H9 (cell line): ENCODE data around the gene DACH1. TPM values are rescaled to one million over a fixed set of nuclear protein-coding genes. Genes with fewer than 3 reads are reported as not detected.

ENCODE experiments used
- DNase-seq: peaks from one replicate; pipeline ENCODE4 v3.0.0-alpha.2; 2017
- H2AFZ ChIP-seq: one replicate; pipeline ENCODE4 v1.6.1; 2013; ENCODE audit warnings: mild to moderate bottlenecking, low read length, control low read depth, moderate library complexity
- H2AK5ac ChIP-seq: 2 replicates; pipeline ENCODE4 v1.6.1; 2013; ENCODE audit warnings: low read length, control low read depth, mixed read lengths; ENCODE audit not compliant: insufficient read length
- H2BK120ac ChIP-seq: one replicate; pipeline ENCODE4 v1.6.1; 2013; ENCODE audit warnings: low read depth, mild to moderate bottlenecking, low read length, control low read depth, inconsistent platforms; ENCODE audit not compliant: poor library complexity, severe bottlenecking
- H2BK12ac ChIP-seq: 2 replicates; pipeline ENCODE4 v1.6.1; 2013; ENCODE audit warnings: low read length, control low read depth, mixed read lengths, low read depth; ENCODE audit not compliant: insufficient read length
- H2BK15ac ChIP-seq: 2 replicates; pipeline ENCODE4 v1.6.1; 2013; ENCODE audit warnings: low read depth, low read length, control low read depth
- H2BK20ac ChIP-seq: one replicate; pipeline ENCODE4 v1.6.1; 2013; ENCODE audit warnings: low read depth, mild to moderate bottlenecking, low read length, control low read depth, inconsistent platforms; ENCODE audit not compliant: poor library complexity, severe bottlenecking
- H2BK5ac ChIP-seq: 2 replicates; pipeline ENCODE4 v1.6.1; 2013; ENCODE audit warnings: low read length, control low read depth, mixed read lengths; ENCODE audit not compliant: insufficient read length
- H3K14ac ChIP-seq: 2 replicates; pipeline ENCODE4 v1.6.1; 2013; ENCODE audit warnings: low read length, control low read depth; ENCODE audit not compliant: insufficient read depth
- H3K18ac ChIP-seq: 2 replicates; pipeline ENCODE4 v1.6.1; 2013; ENCODE audit warnings: low read depth, mild to moderate bottlenecking, mixed read lengths, low read length, control low read depth; ENCODE audit not compliant: insufficient read length
- H3K23ac ChIP-seq: 2 replicates; pipeline ENCODE4 v1.6.1; 2013; ENCODE audit warnings: low read length, control low read depth, mixed read lengths, low read depth; ENCODE audit not compliant: insufficient read length
- H3K23me2 ChIP-seq: 2 replicates; pipeline ENCODE4 v1.6.1; 2013; ENCODE audit warnings: low read depth, mild to moderate bottlenecking, mixed read lengths, low read length, control low read depth; ENCODE audit not compliant: insufficient read length, poor library complexity, severe bottlenecking
- H3K27ac ChIP-seq: 2 replicates; pipeline ENCODE4 v1.5.1; 2013; ENCODE audit warnings: low read length, control low read depth, mixed read lengths, low read depth; ENCODE audit not compliant: insufficient read length
- H3K27me3 ChIP-seq: 2 replicates; pipeline ENCODE4 v1.6.1; 2013; ENCODE audit warnings: low read length, control low read depth, inconsistent platforms; ENCODE audit not compliant: insufficient read depth
- H3K4ac ChIP-seq: 2 replicates; pipeline ENCODE4 v1.6.1; 2013; ENCODE audit warnings: low read depth, mild to moderate bottlenecking, control low read depth, inconsistent platforms, low read length, moderate library complexity
- H3K4me1 ChIP-seq: 2 replicates; pipeline ENCODE4 v1.6.1; 2013; ENCODE audit warnings: low read length, control low read depth, inconsistent platforms; ENCODE audit not compliant: insufficient read depth
- H3K4me2 ChIP-seq: 2 replicates; pipeline ENCODE4 v1.6.1; 2013; ENCODE audit warnings: low read length, control low read depth, mixed read lengths; ENCODE audit not compliant: insufficient read length, insufficient read depth
- H3K56ac ChIP-seq: 2 replicates; pipeline ENCODE4 v1.6.1; 2013; ENCODE audit warnings: low read depth, mild to moderate bottlenecking, mixed read lengths, low read length, control low read depth; ENCODE audit not compliant: insufficient read length
- H3K79me1 ChIP-seq: 2 replicates; pipeline ENCODE4 v1.6.1; 2013; ENCODE audit warnings: low read depth, mild to moderate bottlenecking, moderate library complexity, low read length, control low read depth, inconsistent platforms; ENCODE audit not compliant: insufficient read depth, poor library complexity, severe bottlenecking
- H3K79me2 ChIP-seq: 2 replicates; pipeline ENCODE4 v1.6.1; 2013; ENCODE audit warnings: low read length, control low read depth, inconsistent platforms; ENCODE audit not compliant: insufficient read depth
- H3K9ac ChIP-seq: 2 replicates; pipeline ENCODE4 v1.6.1; 2013; ENCODE audit warnings: low read length, control low read depth, mixed read lengths; ENCODE audit not compliant: insufficient read length; ENCODE audit errors: extremely low read depth
- H3K9me3 ChIP-seq: one replicate; pipeline ENCODE4 v1.6.1; 2013; ENCODE audit warnings: low read depth, low read length, inconsistent platforms; ENCODE audit not compliant: control insufficient read depth
- H3T11ph ChIP-seq: one replicate; pipeline ENCODE4 v1.6.1; 2013; ENCODE audit warnings: mild to moderate bottlenecking, low read length, control low read depth, inconsistent platforms
- H4K20me1 ChIP-seq: one replicate; pipeline ENCODE4 v1.6.1; 2013; ENCODE audit not compliant: control insufficient read depth, insufficient read length, insufficient read depth
- H4K5ac ChIP-seq: 2 replicates; pipeline ENCODE4 v1.6.1; 2013; ENCODE audit warnings: low read depth, mild to moderate bottlenecking, mixed read lengths, low read length, control low read depth; ENCODE audit not compliant: insufficient read length
- H4K8ac ChIP-seq: replicated peaks from 2 replicates; pipeline ENCODE4 v1.6.1; 2013; ENCODE audit warnings: low read length, control low read depth, mixed read lengths, low read depth; ENCODE audit not compliant: insufficient read length
- H4K91ac ChIP-seq: 2 replicates; pipeline ENCODE4 v1.6.1; 2013; ENCODE audit warnings: low read depth, mild to moderate bottlenecking, moderate library complexity, mixed read lengths, low read length, control low read depth; ENCODE audit not compliant: insufficient read length
- H3K27ac Mint-ChIP-seq, 3 experiments: 2 replicates in 2 of 3; 3 replicates in 1 of 3; pipeline ENCODE4 v1.8.0; 2020 to 2021; ENCODE audit warnings: mixed read lengths in 3 of 3, mild to moderate bottlenecking in 1 of 3, moderate library complexity in 1 of 3
- H3K27me3 Mint-ChIP-seq: 2 replicates; pipeline ENCODE4 v1.8.0; 2021; ENCODE audit warnings: low read depth, mild to moderate bottlenecking, moderate library complexity, mixed read lengths
- H3K36me3 Mint-ChIP-seq, 3 experiments: 2 replicates in 2 of 3; 3 replicates in 1 of 3; pipeline ENCODE4 v1.8.0; 2020 to 2021; ENCODE audit warnings: low read depth in 3 of 3, mixed read lengths in 3 of 3; ENCODE audit not compliant: insufficient read depth in 1 of 3
- H3K4me1 Mint-ChIP-seq, 2 experiments: 2 replicates each; pipeline ENCODE4 v1.8.0; 2020; ENCODE audit warnings: mixed read lengths in 2 of 2
- H3K4me3 Mint-ChIP-seq, 2 experiments: 2 replicates in 1 of 2; 3 replicates in 1 of 2; pipeline ENCODE4 v1.8.0; 2020 to 2021; ENCODE audit warnings: mild to moderate bottlenecking in 2 of 2, mixed read lengths in 2 of 2, moderate library complexity in 1 of 2
- H3K9me3 Mint-ChIP-seq, 2 experiments: 2 replicates in 1 of 2; 3 replicates in 1 of 2; pipeline ENCODE4 v1.8.0; 2020; ENCODE audit warnings: mild to moderate bottlenecking in 2 of 2, mixed read lengths in 2 of 2, moderate library complexity in 1 of 2
- WGBS: extraction: QIAGEN DNeasy Blood & Tissue Kit; methylation state at CpG from one replicate; pipeline ENCODE4 v1.1.7; 2013; ENCODE audit warnings: missing lambda C conversion rate, low lambda C conversion rate, mixed read lengths; ENCODE audit not compliant: insufficient read length; ENCODE audit errors: extremely low coverage; 5-methylcytosine and 5-hydroxymethylcytosine counted together
- total RNA-seq: library from RNA; stranded (reverse); gene quantifications from 2 replicates; pipeline ENCODE4 v1.2.1, GENCODE V29; 2021
- TF ChIP-seq, protein P1 (sequence below): fragments of 200-600 bp; sonication (generic); conservative IDR thresholded peaks from 3 replicates; pipeline ENCODE4 v1.8.0; 2021; ENCODE audit warnings: antibody characterized with exemption, mild to moderate bottlenecking

The DACH1 gene
- total RNA-seq, 1 experiment from 2014 or later = not detected

DNA sequence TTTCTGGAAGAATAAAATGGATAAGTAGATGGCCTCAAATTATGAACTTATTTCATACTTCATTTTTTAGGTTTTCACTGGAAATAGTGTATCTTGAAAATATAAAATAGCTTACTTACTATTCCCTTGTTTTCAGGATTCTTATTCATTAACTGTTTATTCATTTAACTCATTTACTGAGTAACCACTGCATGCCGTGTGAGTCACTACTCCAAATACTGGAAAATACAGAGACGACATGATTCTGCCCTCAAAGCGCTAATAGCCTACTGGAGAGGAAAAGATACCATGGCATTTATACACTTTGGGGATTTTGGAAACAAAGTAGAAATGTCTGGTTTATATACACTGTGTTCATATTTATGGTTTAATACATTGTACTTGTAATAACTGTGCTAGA is 270.9 kb downstream of the DACH1 start:
- H3K27ac Mint-ChIP-seq = no peak overlapping the region
- H2BK20ac ChIP-seq = no peak overlapping the region
- H3K36me3 Mint-ChIP-seq = no peaks in the 10 kb centered on the region
- no peaks in the 10 kb centered on the region for H3K23me2 ChIP-seq
- H2BK5ac ChIP-seq = no peak overlapping the region
- H3K27ac ChIP-seq = no peak overlapping the region
- no peak overlapping the region for H3K14ac ChIP-seq
- H3K4me2 ChIP-seq = no peak overlapping the region
- H3K4me1 Mint-ChIP-seq = no peaks in the 10 kb centered on the region
- H4K5ac ChIP-seq = no peak overlapping the region
- H3K9ac ChIP-seq = no peak overlapping the region
- no peaks in the 10 kb centered on the region for H3K4me1 ChIP-seq
- WGBS = no CpG with 5 or more reads among the region's 3 CpGs
- no peaks in the 10 kb centered on the region for H3K79me1 ChIP-seq
- no peaks in the 10 kb centered on the region for H3K9me3 Mint-ChIP-seq
- no peaks in the 10 kb centered on the region for H3K9me3 ChIP-seq
- no peak overlapping the region for H3K23ac ChIP-seq
- no peaks in the 10 kb centered on the region for H3K79me2 ChIP-seq
- H2BK15ac ChIP-seq = no peak overlapping the region
- no peak overlapping the region for H3K4ac ChIP-seq
- H2BK120ac ChIP-seq = no peak overlapping the region
- H3K56ac ChIP-seq = no peak overlapping the region
- no peak overlapping the region for H2AFZ ChIP-seq
- TF ChIP-seq, protein P1, sequence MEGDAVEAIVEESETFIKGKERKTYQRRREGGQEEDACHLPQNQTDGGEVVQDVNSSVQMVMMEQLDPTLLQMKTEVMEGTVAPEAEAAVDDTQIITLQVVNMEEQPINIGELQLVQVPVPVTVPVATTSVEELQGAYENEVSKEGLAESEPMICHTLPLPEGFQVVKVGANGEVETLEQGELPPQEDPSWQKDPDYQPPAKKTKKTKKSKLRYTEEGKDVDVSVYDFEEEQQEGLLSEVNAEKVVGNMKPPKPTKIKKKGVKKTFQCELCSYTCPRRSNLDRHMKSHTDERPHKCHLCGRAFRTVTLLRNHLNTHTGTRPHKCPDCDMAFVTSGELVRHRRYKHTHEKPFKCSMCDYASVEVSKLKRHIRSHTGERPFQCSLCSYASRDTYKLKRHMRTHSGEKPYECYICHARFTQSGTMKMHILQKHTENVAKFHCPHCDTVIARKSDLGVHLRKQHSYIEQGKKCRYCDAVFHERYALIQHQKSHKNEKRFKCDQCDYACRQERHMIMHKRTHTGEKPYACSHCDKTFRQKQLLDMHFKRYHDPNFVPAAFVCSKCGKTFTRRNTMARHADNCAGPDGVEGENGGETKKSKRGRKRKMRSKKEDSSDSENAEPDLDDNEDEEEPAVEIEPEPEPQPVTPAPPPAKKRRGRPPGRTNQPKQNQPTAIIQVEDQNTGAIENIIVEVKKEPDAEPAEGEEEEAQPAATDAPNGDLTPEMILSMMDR = no peak
- H2AK5ac ChIP-seq = no peak overlapping the region
- DNase-seq = no peak
- no peak overlapping the region for H4K91ac ChIP-seq
- no peak overlapping the region for H4K8ac ChIP-seq
- H3K4me3 Mint-ChIP-seq = no peak overlapping the region
- H2BK12ac ChIP-seq = no peak overlapping the region
- no peak overlapping the region for H3K18ac ChIP-seq
- no peaks in the 10 kb centered on the region for H3K27me3 Mint-ChIP-seq
- no peaks in the 10 kb centered on the region for H4K20me1 ChIP-seq
- no peaks in the 10 kb centered on the region for H3K27me3 ChIP-seq
- no peak overlapping the region for H3T11ph ChIP-seq
